Measurements from ENCODE around the gene FRYL.
"Not testable (repeated sequence)": the region's sequence is repeated elsewhere in the genome, so short reads cannot be mapped to it uniquely, and the experiment has no call there.

GRCh38 chr4:48800155-48800554 lies 20.1 kb upstream of the FRYL start:
- not testable (repeated sequence) for TF ChIP-seq CTCF, POLR2A (IDR thresholded peaks at IDR 0.05)

All from right lobe of liver (tissue), 4 donors.